ENCODE results near the gene OPTC.
A peak's percentile ranks its signal among the peaks of the same experiment; 100 is the strongest.
"Not testable (repeated sequence)": the region's sequence is repeated elsewhere in the genome, so short reads cannot be mapped to it uniquely, and the experiment has no call there.

OPTC gene

DNA sequence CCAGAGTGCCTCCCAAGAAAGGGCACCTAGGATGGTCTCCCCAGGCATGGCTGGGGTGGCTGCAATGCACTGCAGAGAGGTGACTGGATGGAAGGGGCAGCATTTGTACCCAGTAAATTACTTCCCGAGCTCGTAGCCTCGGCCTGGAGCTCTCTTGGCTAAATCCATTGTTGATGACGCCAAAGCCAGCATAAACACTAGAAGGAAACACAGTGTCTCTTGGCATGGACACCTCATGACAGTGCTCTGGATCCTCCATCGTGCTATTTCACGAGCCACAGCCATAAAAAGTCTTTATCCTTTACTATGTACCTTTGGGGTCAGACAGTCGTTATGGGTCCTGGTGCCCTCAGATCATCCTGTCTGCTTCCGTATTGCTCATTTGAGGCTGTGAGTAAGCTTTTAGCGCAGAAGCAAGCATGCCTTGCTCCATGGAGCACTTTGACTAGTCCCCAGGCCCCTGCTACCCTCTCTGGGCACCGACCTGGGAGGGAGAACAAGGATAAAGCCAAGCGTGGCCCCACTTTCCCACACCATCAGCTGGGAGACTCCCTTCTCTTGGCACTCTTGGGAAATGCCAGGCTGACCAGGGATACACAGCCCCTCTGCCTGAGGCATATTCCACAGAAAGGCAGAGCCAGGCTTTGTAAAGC is 28.7 kb upstream of the OPTC start:
- no peak for DNase-seq (ENCODE audit: low spot score)

- DNase-seq (ENCODE audit: low spot score), result no peak
These were observed 28.0 kb upstream of the OPTC start for GRCh38 chr1:203465948-203466347.

- DNase-seq (ENCODE audit: low spot score), result not testable (repeated sequence)
These were observed 26.9 kb upstream of the OPTC start for GRCh38 chr1:203466906-203467549.

DNA sequence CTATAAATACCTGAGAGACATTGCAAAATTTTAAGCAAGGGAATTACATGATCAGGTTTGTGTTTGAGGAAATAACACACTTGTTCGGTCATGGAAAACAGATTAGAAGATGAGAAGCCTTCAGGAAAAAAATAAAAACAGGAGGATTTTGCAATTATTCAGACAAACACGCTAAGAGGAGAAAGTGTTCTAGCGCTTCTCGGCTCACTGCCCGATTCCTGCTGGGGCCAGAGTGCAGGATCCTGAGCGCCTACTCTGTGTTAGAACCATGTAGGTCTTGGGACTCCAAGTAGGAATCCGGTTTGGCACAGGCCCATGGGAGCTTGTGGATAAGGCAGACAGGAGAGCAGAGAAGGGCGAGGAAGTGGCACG is 26.4 kb upstream of the OPTC start:
- DNase-seq (ENCODE audit: low spot score), result no peak

DNA sequence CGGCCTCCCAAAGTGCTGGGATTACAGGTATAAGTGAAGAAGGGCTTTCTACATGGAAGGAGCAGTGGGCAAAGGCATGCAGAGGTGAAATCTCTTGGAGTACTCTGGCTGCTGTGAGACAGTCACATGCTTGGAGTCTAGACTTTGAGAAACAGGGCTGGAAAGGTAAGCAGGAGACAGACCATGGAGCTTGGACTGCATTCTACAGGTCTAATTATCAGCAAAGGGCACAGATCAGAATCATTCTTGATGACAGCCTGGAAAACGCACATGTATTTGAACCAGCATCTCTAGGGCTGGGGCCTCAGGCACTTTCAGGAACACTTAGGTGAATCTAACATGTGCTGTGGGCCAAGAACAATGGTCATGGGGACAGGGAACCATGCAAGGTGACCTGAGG is 25.6 kb upstream of the OPTC start:
- no peak for DNase-seq (ENCODE audit: low spot score)

DNA sequence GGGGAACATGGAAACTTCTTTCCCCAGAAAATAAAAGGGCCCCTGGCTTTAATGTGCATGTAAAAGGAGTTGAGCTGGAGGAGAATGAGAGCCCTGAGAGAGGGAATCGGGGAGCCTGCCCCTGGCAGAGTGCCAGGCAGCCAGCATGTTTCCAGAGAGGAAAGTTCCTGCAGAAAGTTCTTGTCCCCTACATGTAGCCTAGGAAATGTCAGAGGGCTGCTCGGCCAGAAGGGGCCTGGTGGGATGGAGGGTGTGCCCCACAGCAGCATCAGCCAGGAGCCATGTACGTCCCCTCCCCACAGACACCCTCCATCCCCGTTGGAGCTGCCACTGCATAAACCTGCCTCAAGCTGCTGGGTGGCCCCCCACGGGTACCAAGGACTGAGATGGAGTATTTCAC is 23.7 kb upstream of the OPTC start:
- DNase-seq (ENCODE audit: low spot score), result no peak

- DNase-seq (ENCODE audit: low spot score), result no peak
These were observed 22.1 kb upstream of the OPTC start for GRCh38 chr1:203471841-203472240.

DNA sequence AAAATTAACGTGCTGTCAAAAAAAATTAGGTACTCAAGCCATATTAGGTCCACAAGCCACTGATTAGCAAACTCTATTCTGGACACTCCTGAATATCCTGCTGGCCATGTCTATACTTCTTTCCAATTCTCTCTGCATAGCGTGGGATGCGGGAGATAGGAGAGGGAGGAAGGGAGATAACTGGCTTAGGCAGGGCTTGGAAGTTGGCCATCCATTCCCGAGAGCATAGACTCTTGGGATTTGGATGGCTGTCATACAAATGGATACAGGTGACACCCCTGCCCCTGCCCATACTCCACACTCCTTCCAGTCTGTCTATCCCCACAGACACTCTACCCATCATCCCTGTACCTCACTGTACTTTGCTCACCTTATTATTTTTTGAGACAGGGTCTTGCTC is 20.7 kb upstream of the OPTC start:
- DNase-seq (ENCODE audit: low spot score), result no peak

DNA sequence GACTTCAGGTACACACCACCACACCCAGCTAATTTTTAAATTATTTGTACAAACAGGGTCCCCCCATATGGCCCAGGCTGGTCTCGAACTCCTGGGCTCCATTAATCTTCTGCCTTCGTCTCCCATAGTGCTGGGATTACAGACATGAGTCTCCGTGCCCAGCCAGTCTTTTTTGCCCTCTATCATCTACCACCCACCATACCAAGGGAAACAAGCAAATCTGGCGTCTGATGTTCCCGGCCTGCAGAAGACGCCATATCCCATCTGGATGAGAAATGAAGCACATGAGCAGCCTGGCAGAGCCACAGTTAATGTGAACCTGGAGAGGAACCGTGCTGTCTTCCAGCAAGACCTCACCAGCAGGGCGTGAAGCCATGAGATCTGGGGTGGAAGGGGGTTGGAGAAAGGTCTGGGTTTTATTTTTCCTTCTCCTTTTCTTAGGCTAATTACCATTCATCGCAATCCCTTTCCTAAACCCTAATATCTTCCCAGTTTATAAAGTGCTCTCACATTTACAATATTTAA is 20.1 kb upstream of the OPTC start:
- no peak for DNase-seq (ENCODE audit: low spot score)

GRCh38 chr1:203475012-203475981 is 18.7 kb upstream of the OPTC start, which contains the start of gene PRELP:
Gene PRELP (plus strand): TSS chr1:203475806. CDS start chr1:203483185, 7,379 bp downstream.
- peak; percentile 85 for DNase-seq (ENCODE audit: low spot score)

- DNase-seq (ENCODE audit: low spot score), result no peak
These were observed 17.6 kb upstream of the OPTC start for GRCh38 chr1:203476216-203476814.

DNA sequence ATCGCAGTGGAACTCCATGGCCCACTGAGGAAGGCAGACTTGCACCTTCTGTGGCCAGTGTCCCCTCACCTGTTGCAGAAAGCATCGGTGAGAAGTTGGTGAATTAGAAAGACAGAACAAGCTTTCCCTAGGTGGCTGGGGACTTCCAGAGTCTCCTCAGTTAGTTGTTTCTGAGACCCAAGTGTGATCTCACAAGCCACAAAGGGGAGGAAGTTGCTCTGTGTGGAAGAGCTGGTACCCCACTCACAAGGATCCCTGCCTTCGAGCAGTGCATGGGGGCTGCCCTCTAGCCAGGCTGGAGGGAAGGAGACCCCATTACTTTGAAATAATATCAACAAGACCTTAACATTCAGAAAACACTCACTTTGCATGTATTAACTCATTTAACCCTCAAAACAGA is 16.2 kb upstream of the OPTC start:
- DNase-seq (ENCODE audit: low spot score), result no peak

GRCh38 chr1:203478231-203478630 is 15.7 kb upstream of the OPTC start:
- DNase-seq (ENCODE audit: low spot score), result no peak

- no peak for DNase-seq (ENCODE audit: low spot score)
These were observed 15.0 kb upstream of the OPTC start for GRCh38 chr1:203478986-203479385.

DNA sequence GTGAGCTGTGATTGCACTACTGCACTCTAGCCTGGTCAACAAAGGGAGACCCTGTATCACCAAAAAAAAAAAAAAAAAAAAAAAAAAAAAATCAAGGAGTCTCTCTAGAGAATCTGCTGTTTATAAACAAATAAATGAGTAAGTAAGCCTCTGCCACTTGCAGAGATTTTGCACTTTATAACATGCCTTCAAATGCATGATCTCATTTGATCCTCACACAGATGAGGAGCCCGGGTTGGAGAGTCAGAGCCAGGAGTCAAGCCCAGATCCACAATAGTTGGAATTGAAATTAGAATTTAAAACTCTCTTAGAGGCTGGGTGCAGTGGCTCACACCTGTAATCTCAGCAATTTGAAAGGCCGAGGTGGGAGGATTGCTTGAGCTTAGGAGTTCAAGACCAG is 14.3 kb upstream of the OPTC start:
- DNase-seq (ENCODE audit: low spot score), result no peak

DNA sequence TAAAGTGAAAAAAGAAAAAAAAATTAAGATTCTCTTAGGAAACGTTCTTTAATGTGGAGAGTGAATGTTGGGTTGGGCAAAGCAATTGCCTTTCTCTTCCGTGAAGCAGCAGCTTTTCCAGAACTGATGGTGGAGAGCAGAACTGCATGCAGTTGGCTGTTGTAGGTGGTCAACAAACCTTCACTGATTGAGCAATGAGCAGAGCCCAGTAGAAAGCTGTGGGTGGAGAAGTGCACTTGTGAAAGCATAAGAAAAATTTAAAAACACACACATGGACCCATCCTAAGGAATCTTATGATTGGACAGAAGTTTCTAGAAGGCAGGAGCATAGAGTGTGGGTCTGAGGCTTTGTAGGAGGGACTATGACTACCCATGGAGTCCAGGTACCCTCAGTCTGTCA is 13.9 kb upstream of the OPTC start:
- peak; percentile 65 for DNase-seq (ENCODE audit: low spot score)

- peak; percentile 87 for DNase-seq (ENCODE audit: low spot score)
These were observed 13.3 kb upstream of the OPTC start for GRCh38 chr1:203480525-203481084.

GRCh38 chr1:203481196-203481595 is 12.8 kb upstream of the OPTC start:
- DNase-seq (ENCODE audit: low spot score), result no peak

DNA sequence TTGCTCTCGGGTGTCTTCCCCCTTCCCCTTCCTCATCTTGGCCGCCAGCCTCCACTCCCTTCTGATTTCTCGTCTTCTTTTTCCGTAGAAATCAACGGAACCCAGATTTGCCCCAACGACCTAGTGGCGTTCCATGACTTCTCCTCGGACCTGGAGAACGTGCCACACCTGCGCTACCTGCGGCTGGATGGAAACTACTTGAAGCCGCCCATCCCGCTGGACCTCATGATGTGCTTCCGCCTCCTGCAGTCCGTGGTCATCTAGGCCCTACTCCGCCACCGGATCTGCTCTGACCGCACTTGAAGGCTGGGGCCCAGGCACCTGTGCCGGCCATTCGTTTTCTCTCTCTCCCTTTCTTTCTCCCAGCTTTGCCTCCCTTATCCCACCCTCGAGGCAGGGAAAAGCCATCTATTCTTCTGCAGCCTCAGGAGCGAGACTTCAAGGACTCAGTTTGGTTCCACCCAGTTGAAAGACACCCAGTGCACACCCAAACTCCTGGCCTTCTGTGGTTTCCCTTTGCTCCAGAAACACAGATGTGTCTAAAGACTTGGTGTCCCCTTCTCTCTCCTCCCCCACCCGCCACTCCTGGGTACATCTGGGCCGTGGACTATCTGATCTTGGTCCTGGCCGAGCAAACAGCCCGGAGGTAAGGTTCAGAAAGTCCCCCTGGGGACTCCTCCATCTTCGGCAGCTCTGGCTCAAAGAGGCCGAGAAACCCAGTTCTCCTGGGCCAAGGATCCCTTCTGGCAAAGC is 7.2 kb upstream of the OPTC start:
- no peak for DNase-seq (ENCODE audit: low spot score)

DNA sequence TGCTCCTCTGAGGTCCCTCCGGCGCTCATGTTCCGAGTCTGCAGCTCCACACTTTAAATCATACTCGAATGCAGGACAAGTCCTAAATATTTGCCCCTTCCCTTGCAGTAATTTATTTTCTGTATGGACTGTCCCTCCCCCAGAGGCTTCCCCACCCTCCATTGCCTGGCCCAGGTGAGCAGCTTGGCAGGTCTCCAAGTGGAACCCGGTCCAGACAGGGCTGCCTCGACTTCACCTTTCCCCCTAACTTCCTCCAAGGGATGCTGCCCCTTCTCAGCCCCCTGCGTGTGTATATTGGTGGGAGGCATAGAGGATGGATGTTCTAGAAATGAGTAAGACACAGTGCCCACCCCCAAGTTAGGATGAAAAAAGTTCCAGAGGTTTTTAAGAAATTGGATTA is 5.4 kb upstream of the OPTC start:
- no peak for DNase-seq (ENCODE audit: low spot score)

GRCh38 chr1:203490607-203491006 is 3.3 kb upstream of the OPTC start:
- DNase-seq (ENCODE audit: low spot score), result no peak

Measured in AG20443 (cell line).